OCI-LY3 (cell line): ENCODE data around the gene ZNF556.

Experiments used
- EZH2phosphoT487 ChIP-seq: fragments of 200-600 bp; shearing (Covaris generic); IDR thresholded peaks from 2 replicates; pipeline ENCODE4 v1.6.1; 2018; ENCODE audit warnings: antibody characterized with exemption, mixed run types, low read depth
- TF ChIP-seq, protein P1 (sequence below): fragments of 200-600, 300-600 bp; sonication (generic); IDR thresholded peaks from 2 replicates; pipeline ENCODE4 v1.5.1; 2014; ENCODE audit warnings: antibody characterized with exemption, low read length, low read depth

DNA sequence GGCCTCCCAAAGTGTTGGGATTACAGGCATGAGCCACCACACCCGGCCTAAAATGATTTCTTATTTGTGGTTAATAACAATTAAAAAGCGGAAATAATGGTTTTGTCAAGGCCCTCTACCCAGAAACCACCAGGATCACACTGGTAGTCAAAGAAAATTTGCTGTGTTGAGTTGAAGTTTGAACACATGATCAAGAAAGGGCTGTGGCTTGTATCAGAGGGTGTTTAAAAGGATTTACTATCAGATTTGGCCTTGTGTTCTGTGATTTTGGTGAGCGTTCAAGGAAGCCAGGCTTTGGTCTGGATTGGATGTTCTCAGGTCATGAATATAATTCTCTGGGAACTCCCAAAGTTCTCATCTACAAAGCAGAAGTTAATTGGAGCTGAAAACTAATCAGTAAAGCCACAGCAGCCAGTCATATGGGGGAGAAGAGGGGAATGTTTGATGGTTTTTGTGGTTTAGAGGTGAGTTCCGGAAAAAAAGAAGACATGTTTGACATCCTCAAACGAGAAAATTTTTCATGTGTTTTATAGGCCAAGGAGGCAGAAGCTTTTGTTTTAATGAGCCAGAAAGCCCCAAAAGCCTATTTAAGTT lies 10.6 kb upstream of the ZNF556 start:
- no peak for TF ChIP-seq EZH2phosphoT487
- TF ChIP-seq, protein P1, sequence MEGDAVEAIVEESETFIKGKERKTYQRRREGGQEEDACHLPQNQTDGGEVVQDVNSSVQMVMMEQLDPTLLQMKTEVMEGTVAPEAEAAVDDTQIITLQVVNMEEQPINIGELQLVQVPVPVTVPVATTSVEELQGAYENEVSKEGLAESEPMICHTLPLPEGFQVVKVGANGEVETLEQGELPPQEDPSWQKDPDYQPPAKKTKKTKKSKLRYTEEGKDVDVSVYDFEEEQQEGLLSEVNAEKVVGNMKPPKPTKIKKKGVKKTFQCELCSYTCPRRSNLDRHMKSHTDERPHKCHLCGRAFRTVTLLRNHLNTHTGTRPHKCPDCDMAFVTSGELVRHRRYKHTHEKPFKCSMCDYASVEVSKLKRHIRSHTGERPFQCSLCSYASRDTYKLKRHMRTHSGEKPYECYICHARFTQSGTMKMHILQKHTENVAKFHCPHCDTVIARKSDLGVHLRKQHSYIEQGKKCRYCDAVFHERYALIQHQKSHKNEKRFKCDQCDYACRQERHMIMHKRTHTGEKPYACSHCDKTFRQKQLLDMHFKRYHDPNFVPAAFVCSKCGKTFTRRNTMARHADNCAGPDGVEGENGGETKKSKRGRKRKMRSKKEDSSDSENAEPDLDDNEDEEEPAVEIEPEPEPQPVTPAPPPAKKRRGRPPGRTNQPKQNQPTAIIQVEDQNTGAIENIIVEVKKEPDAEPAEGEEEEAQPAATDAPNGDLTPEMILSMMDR, result no peak
